ENCODE measurements around the gene CFAP74. TPM values are rescaled to one million over a fixed set of nuclear protein-coding genes. Genes with fewer than 3 reads are reported as not detected.
A peak's percentile ranks its signal among the peaks of the same experiment; 100 is the strongest.

CFAP74 gene
- total and polyA plus RNA-seq, 2 of the 13 experiments (the other 11 are each of a cell fraction or from before 2014, with no cell fraction given) = 0.27 to 0.62 TPM

DNA sequence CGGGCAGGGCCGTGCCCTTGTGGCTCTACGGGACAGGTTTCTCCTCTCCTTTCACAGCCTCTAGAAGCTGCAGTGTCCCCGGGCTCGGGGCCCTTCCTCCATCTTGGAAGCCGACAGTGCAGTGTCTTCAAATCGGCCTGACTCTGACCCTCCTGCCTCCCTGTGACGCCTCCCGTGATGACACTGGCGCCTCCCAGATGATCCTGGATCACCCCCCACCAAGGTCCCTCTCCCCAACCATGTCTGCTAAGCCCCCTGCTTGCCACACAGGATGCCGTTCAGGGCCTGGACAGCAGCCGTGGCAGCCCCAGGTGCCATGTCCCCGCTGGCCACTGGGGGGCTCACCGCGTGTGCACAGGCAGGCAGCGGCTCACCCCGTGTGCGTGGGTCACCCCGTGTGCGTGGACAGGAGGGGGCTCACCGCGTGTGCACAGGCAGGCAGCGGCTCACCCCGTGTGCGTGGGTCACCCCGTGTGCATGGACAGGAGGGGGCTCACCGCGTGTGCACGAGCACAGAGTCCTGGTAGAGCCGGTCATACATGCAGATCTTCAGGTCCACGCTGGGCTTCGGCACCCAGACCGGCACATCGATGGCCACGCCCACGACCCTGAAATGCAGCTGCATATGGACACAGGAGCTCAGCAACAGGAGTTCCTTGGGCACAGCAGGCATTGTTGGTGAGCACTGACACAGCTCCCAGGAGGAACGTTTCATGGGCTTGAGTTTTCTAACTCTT is 59.6 kb downstream of the CFAP74 start (continued):
- TF ChIP-seq, protein P1, sequence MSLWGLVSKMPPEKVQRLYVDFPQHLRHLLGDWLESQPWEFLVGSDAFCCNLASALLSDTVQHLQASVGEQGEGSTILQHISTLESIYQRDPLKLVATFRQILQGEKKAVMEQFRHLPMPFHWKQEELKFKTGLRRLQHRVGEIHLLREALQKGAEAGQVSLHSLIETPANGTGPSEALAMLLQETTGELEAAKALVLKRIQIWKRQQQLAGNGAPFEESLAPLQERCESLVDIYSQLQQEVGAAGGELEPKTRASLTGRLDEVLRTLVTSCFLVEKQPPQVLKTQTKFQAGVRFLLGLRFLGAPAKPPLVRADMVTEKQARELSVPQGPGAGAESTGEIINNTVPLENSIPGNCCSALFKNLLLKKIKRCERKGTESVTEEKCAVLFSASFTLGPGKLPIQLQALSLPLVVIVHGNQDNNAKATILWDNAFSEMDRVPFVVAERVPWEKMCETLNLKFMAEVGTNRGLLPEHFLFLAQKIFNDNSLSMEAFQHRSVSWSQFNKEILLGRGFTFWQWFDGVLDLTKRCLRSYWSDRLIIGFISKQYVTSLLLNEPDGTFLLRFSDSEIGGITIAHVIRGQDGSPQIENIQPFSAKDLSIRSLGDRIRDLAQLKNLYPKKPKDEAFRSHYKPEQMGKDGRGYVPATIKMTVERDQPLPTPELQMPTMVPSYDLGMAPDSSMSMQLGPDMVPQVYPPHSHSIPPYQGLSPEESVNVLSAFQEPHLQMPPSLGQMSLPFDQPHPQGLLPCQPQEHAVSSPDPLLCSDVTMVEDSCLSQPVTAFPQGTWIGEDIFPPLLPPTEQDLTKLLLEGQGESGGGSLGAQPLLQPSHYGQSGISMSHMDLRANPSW (CRISPR knock-in tag; IDR thresholded peaks at IDR 0.05; ENCODE audit: borderline replicate concordance) = no peak; the same call in 1 of the 2 replicates
- TF ChIP-seq ZNF138 (CRISPR knock-in tag; IDR thresholded peaks at IDR 0.05; ENCODE audit: low read depth) (no peak), ZNF101 (CRISPR knock-in tag; IDR thresholded peaks at IDR 0.05; ENCODE audit: borderline replicate concordance, low read depth) (no peak), ZNF720 (CRISPR knock-in tag; IDR thresholded peaks at IDR 0.05) (no peak), HOXA5 (CRISPR knock-in tag; IDR thresholded peaks at IDR 0.05) (no peak), HNF4A (CRISPR knock-in tag; IDR thresholded peaks at IDR 0.05) (peak; percentile 40; the same call in 1 of the 2 replicates), ADNP (CRISPR knock-in tag; IDR thresholded peaks at IDR 0.05) (no peak), GATAD2A (CRISPR knock-in tag; IDR thresholded peaks at IDR 0.05) (peak; percentile 80), SMAD9 (CRISPR knock-in tag; IDR thresholded peaks at IDR 0.05) (no peak), ZNF724P (CRISPR knock-in tag; IDR thresholded peaks at IDR 0.05; ENCODE audit: borderline replicate concordance) (no peak), ZC3H4 (CRISPR knock-in tag; IDR thresholded peaks at IDR 0.05; ENCODE audit: borderline replicate concordance) (peak; percentile 61; the same call in 1 of the 2 replicates)
- TF ChIP-seq, protein P2, sequence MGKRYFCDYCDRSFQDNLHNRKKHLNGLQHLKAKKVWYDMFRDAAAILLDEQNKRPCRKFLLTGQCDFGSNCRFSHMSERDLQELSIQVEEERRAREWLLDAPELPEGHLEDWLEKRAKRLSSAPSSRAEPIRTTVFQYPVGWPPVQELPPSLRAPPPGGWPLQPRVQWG (CRISPR knock-in tag; IDR thresholded peaks at IDR 0.05; ENCODE audit: borderline replicate concordance, low read depth) = no peak
- TF ChIP-seq, protein P3, sequence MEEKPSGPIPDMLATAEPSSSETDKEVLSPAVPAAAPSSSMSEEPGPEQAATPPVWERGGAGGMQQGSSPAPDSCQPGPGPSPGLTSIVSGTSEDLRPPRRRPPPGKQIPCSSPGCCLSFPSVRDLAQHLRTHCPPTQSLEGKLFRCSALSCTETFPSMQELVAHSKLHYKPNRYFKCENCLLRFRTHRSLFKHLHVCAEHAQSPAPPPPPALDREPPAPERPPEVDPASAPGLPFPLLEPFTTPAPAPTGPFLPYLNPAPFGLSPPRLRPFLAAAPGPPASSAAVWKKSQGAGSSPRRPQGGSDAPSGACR (CRISPR knock-in tag; IDR thresholded peaks at IDR 0.05) = 0 out of 2 replicates have a peak, but pooled peaks have one; percentile 10
- TF ChIP-seq, protein P4, sequence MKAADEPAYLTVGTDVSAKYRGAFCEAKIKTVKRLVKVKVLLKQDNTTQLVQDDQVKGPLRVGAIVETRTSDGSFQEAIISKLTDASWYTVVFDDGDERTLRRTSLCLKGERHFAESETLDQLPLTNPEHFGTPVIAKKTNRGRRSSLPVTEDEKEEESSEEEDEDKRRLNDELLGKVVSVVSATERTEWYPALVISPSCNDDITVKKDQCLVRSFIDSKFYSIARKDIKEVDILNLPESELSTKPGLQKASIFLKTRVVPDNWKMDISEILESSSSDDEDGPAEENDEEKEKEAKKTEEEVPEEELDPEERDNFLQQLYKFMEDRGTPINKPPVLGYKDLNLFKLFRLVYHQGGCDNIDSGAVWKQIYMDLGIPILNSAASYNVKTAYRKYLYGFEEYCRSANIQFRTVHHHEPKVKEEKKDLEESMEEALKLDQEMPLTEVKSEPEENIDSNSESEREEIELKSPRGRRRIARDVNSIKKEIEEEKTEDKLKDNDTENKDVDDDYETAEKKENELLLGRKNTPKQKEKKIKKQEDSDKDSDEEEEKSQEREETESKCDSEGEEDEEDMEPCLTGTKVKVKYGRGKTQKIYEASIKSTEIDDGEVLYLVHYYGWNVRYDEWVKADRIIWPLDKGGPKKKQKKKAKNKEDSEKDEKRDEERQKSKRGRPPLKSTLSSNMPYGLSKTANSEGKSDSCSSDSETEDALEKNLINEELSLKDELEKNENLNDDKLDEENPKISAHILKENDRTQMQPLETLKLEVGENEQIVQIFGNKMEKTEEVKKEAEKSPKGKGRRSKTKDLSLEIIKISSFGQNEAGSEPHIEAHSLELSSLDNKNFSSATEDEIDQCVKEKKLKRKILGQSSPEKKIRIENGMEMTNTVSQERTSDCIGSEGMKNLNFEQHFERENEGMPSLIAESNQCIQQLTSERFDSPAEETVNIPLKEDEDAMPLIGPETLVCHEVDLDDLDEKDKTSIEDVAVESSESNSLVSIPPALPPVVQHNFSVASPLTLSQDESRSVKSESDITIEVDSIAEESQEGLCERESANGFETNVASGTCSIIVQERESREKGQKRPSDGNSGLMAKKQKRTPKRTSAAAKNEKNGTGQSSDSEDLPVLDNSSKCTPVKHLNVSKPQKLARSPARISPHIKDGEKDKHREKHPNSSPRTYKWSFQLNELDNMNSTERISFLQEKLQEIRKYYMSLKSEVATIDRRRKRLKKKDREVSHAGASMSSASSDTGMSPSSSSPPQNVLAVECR (CRISPR knock-in tag; IDR thresholded peaks at IDR 0.05; ENCODE audit: borderline replicate concordance) = peak; percentile 89
- TF ChIP-seq, protein P5, sequence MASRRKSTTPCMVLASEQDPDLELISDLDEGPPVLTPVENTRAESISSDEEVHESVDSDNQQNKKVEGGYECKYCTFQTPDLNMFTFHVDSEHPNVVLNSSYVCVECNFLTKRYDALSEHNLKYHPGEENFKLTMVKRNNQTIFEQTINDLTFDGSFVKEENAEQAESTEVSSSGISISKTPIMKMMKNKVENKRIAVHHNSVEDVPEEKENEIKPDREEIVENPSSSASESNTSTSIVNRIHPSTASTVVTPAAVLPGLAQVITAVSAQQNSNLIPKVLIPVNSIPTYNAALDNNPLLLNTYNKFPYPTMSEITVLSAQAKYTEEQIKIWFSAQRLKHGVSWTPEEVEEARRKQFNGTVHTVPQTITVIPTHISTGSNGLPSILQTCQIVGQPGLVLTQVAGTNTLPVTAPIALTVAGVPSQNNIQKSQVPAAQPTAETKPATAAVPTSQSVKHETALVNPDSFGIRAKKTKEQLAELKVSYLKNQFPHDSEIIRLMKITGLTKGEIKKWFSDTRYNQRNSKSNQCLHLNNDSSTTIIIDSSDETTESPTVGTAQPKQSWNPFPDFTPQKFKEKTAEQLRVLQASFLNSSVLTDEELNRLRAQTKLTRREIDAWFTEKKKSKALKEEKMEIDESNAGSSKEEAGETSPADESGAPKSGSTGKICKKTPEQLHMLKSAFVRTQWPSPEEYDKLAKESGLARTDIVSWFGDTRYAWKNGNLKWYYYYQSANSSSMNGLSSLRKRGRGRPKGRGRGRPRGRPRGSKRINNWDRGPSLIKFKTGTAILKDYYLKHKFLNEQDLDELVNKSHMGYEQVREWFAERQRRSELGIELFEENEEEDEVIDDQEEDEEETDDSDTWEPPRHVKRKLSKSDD (CRISPR knock-in tag; IDR thresholded peaks at IDR 0.05; ENCODE audit: low read depth) = peak; percentile 70; the same call in 1 of the 2 replicates
- TF ChIP-seq, protein P6, sequence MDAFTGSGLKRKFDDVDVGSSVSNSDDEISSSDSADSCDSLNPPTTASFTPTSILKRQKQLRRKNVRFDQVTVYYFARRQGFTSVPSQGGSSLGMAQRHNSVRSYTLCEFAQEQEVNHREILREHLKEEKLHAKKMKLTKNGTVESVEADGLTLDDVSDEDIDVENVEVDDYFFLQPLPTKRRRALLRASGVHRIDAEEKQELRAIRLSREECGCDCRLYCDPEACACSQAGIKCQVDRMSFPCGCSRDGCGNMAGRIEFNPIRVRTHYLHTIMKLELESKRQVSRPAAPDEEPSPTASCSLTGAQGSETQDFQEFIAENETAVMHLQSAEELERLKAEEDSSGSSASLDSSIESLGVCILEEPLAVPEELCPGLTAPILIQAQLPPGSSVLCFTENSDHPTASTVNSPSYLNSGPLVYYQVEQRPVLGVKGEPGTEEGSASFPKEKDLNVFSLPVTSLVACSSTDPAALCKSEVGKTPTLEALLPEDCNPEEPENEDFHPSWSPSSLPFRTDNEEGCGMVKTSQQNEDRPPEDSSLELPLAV (CRISPR knock-in tag; conservative IDR thresholded peaks at IDR 0.05; ENCODE audit: low read depth) = no peak

Data from HepG2 (cell line).